SKM-1 (cell line): ENCODE results near the gene APRT.
"Not testable (repeated sequence)": the region's sequence is repeated elsewhere in the genome, so short reads cannot be mapped to it uniquely, and the experiment has no call there.

Experiments used
- DNase-seq: peaks from one replicate; lab custom pipeline; 2025; ENCODE audit not compliant: unreplicated experiment; lab: John Stamatoyannopoulos, UW

APRT gene

DNA sequence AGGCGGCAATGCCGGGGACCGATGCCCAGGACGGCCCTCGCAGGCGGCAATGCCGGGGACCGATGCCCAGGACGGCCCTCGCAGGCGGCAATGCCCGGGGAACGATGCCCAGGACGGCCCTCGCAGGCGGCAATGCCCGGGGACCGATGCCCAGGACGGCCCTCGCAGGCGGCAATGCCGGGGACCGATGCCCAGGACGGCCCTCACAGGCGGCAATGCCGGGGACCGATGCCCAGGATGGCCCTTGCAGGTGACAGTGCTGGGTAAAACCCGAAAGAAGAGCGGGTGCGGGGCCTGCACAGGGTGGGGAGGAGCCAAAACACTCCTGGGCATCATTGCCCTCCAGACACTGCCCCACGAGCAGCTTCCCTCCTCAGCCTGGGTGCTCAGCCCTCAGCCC, 11.9 kb upstream of the APRT start:
- DNase-seq = not testable (repeated sequence)

DNA sequence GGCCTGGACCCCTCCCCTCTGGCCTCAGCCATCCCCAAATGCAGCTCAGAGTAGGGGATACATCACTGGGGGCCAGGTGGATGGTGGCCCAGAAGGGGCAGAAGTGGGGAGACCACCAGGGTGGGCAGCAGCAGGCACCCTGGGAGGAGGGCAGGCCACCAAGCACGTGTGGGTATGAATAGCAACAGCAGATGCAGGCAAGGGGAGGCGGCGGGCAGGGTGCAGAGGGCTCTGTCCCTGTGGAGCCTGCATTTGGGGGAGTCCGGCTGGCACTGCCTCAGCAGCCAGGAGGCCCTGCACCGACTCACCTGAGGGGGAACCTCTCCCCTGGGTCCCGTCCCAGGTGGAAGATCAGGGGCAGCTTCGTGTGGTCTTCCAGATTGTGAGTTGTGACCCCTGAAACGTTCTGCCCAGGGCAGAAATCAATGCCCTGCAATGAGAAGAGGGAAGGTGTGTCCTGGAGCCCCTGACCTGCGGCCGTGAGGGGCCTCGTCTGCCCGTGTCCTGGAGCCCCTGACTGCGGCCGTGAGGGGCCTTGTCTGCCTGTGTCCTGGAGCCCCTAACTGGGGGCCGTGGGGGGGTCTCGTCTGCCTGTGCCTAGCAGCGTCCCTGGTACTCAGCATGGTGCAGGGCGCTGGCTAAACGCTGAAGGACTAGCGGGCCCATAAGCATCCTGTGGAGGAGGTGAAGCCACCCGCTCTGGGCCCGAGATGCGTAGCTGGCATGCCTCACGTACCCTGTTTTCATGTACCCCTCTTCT, 10.7 kb upstream of the APRT start:
- DNase-seq = no peak

DNA sequence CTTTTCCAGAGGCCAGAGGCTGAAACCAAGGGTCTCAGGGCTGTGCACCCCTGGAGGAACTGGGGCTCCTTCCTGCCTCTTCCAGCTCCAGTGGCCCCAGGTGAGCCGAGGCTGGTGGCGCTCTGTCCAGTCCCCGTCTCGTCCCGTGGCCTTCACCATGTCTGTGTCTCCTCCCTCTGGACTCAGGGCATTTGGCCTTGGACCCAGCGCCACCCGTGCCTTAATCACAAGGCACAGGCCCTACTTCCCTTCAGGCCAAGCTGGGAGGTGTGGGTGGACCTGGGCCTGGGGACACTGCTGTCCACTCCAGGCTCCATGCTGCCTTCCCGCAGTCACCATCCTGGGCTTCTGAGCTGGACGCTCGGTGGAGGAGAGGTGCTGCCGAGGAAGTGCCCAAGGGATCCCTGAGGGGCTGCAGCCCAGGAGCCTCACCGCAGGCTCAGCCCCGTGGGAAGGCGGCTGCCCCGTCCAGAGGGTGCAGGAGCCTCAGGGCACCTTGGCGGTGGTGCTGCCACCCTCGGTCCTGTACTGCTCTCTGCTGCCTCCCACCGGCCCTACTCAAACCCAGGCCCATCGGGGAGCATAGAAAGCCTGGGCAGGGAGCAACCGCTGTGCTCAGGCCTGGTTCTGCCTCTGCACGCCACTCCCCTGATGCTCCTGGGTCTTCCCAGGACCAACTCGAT, 9.6 kb upstream of the APRT start:
- DNase-seq = no peak

DNA sequence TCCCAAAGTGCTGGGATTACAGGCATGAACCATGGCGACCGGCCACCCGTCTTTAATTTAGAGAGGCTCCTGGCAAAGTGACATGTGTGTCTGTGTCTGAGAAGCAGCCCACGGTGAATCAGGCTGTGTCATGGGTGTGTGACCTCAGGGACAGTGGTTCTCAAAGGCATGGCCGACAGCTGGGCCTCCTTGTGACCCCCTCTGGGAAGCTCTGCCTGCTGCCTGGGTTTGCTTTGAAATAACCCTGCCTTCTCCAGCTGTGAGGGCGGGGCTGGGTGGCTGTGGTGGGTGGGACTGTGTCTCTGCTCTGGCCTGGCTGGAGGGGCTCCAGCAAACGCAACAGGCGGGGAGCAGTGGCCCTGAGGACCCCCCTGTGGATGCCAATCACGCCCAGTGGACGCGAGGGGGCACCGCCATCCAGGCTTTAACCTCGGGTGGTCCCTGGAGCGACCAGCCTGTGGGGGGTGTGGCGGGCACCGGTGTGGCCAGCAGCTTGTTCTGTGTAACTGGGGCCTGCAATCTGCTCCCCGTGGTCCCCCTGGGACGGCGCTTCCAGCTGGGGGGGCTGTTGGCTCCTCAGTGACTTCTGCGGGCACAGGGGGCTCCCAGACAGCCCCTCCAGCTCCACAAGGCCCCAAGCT, 8.8 kb upstream of the APRT start:
- DNase-seq = no peak

DNA sequence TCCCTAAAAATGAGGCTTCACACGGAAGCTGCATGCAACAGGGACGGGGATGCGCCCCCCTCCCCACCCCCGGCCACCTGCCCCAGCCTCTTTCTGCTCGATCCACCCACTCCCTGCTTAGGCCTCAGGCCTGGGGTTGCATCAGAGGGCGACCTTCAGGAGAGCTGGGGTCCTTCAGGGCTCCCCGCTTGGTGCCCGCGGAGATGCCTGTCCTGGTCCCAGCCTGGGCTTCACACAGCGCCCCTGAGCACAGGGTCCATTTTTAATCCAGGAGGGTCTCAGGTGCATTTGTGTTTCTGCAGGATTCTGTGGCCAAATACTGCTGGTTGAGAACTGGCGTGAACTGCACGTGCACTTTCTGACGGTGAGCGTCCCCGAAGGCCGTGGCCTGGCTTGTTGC, 7.4 kb upstream of the APRT start:
- DNase-seq = no peak

DNA sequence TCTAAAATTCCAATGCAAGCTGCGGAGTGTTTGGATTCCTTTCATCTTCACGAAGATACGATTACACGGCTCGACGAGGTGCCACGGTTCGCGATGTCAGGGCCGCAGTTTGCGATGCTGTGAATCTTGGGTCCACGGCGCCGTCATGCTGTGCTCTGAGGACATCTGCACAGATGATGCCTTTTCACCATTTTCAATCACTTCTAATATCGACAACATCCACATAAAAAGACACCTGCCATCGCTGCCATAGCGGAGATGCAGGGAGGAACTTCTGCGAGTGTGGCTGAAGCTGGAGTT, 6.8 kb upstream of the APRT start:
- no peak for DNase-seq

DNA sequence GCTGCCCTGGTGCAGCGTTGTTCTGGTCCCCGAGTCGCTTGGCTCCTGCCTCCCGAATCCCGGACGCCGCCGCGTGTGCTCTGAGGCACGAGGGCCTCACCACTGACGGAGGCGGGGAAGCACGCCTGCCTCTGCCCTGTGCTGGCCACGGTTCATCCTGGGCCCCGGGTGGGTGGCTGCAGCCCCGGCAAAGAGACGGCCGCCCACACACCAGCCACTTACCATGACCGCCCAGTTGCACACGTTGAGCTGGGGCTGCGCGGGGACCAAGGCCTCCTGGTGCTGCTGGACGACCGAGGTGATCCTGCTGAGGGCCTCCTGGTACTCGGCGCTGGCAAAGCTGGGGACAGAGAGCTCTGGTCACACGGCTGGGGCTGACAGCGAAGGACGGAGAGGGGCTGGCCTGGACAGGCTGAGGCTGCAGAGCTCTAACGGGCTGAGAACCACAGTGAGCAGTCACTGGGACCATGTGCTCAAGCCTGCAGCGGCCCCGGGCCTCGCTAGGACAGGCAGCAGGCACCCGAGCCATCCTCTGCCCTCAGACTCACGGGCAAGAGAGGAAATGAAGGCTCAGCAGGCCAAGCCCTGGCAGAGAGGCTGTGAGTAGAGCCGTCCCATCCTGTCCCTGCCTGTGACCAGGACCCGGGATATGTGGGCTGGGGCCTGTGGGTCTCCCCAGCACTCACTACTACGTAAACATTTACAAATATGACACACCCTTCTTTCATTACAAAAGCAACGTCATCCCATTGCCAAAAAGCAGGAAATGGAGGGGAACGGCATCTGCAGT, 6.3 kb upstream of the APRT start:
- no peak for DNase-seq

DNA sequence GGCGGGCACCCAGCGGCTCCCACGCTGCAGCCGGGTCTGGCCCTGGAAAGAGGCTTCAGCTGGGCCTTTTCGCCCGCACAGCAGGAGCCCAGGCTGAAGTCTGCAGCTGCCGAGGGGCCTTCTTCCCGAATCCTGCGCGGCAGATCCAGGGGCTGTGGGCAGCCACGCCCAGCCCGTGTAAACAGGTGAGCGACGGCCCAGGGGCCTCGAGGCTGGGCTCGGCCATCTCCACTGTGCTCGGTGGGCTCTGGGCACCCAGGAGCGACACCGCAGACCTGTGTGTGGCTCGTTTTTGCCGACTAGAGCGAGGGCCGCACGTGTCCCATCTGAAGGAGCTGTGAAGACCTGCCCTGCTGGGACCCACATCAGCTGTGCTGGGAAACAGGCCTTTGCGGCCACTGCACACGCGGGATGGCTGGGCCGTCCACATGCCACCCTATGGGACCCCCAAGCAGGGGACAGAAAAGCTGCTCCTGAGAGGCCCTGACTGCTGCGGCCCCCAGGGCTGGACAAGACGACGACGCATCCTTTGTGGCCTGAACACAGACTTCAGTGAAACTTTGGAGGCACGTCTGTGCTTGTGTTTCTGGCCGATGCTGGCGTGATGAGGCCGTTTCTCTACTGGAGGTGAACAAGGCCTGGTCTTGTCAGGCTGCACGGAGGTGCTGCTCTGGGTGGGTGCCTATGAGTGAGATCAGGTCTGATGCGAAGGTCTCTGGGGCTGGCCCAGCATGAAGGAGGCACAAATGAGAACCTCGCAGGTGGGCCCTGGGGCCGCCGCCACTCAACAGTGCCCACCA, 5.2 kb upstream of the APRT start:
- DNase-seq = no peak

DNA sequence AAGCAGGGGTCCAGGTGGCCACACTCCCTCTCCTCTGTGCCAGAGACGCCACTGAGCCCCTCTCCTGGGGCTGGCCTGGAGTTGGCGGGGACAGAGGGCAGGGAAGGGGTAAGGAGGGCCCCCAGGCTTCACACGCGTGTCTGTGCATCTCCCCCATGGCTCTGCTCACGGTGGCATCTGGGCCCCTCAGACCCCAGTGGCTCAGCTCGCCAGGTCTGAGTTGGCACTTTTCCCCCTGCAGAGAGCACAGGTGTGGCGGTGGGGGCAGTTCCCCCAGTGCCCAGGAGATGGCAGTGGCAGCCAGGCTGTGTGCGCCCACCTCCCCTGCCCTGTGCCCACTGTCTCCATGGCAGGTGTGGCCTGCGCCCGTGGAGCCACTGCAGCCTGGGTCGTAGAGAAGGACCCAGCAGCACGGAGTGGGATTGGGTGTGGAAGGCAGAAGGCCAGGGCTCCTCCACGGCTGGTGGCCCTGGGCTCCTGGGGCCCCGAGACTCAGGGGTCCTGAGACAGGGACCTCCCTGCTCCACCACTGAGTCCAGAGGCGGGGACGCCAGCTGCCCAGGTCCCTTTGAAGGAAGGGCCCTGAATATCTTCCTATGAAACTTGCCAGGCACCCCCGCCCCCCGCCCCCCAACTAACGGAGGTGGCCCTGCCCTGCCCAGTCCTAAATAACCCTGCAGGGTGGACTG, 4.3 kb upstream of the APRT start:
- DNase-seq = no peak

DNA sequence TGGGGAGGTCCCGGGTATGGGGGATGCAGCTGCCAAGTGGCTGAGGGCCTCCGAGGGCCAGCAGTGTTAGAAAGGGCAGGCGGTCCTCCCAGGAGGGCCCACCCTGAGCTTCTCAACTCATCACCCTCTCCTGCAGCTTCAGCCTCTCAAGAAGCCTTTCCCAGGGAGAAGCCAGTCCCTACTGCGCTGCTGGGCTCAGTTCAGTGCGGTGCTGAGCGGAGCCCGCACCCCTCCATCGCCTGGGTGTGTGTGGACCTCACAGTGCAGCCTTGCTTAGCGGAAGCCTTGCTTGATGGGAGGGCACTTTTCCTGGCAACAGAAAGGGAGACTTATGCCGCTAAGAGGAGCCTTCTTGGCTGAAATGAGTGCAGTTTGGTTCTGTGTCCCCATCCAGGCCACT, 3.5 kb upstream of the APRT start:
- DNase-seq = no peak

DNA sequence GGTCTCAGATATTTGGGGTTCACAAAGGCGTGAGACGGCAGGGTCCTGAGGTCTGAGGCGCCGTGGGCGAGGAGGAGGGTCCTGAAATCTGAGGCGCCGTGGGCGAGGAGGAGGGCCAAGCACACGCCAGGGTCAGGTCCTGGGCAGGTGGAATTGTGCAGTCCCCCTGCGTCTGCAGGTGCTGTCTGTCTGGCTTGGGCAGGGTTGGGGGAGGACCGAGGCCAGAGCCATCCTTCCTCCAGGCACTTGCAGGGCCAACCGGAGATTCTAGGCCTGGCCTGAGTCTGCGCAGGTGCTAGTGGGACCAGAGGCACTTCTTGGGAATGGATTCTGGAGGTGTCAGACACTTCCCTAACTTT, 2.4 kb upstream of the APRT start:
- DNase-seq = no peak

DNA sequence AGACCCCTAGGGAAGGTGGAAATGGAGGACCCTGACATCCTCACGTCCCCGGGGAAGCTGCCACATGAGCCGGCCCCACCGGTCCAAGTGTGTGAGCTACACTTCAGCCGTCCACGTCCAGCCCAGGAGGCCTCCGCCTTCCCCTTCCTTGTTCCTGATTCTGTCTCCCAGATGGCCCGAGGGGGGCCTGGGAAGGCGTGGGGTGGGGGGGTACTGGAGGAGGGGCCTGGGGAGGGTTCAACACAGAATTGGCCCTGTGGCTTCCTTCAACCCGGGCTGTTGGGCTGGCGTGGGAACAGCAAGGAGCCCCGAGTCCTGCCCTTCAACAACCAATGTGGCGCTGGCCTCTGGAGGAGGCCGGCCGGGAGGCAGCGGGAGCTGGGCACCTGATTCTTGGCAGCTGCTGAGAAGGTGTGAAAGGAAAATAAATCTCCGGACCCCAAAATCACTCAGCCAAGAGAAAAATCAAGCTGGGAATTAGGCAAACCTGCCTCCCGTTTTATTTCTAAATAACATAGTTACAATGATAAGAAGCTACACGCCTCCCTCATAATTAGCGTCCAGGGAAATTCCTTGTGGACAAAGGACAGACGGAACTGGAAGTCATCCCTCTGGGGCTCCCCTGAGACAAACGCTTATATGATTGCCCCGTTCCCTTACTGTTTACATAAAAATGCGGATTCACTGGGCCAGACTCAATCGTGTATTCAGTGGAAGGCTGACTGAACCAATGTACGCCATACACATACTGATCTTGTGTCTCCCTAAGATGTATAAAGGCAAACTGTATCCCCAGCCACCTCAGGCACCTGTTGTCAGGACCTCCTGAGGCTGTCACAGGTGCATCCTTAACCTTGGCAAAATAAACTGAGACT, 1.8 kb upstream of the APRT start:
- no peak for DNase-seq

DNA sequence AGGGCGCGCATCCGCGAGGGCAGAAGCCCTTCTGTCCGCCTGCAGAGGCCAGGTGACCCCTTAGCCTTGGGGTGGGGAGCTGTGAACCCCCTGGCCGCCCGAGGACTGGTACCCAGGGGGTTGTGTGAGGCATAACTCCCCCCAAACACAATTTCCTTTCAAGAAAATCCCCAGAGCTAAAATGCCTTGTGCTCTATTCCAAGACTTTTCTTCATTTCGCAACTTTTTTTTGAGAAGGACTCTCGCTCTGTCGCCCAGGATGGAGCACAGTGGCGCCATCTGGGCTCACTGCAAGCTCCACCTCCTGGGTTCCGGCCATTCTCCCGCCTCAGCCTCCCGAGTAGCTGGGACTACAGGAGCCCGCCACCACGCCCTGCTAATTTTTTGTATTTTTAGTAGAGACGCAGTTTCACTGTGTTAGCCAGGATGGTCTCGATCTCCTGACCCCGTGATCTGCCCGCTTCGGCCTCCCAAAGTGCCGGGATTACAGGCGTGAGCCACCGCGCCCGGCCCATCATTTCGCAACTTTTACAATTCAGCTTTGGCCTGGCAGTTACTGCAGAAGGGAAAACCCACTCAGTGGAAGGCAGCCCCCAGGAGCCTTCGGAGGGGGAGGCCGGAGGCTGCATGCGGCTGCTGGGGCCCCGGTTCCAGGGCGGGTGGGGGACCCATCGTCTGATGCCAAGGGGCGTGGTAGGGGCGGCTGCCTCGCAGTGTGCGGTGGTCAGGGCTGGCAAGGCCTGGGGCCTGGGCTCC, 963 bp upstream of the APRT start:
- DNase-seq = peak; percentile 56

DNA sequence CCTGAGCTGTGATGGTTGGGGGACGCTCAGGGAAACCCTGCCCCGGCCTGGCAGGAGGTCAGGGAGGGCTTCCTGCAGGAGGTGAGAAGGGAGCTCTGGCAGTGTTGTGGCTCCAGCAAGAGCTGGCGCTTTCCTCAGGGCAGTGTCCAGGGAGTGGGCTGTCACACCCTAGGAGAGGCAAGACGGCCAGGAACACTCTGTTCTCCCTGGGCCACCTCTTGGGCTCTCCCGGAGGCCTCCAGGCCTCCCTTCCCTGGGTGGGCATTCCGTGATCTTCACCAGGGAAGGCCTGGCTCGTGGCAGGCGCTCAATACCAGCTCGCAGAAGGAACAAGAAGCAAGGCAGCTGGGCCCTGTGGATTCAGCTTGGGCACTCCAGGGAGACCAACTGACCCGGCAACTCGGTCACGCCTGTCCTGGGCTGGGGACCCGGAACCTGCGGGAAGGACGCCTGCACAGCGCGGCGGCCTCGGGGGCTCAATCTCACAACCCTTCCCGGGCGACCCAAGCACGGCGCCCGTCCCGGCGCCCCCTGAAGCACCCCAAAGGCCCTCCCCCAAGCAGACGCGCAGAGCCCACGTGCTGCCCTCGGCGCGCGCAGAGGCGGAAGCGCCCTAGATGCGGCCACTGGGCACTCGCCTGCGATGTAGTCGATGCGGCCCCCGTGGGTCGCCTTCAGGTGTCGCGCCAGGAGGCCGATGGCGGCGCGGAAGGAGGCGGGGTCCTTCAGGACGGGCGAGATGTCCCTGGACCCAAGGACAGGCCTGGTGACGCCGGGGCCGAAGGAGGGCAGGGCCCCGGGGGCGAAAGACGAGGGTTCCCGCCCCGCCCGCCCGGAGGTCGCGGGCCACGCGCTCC, 588 bp downstream of the APRT start:
- DNase-seq = no peak

DNA sequence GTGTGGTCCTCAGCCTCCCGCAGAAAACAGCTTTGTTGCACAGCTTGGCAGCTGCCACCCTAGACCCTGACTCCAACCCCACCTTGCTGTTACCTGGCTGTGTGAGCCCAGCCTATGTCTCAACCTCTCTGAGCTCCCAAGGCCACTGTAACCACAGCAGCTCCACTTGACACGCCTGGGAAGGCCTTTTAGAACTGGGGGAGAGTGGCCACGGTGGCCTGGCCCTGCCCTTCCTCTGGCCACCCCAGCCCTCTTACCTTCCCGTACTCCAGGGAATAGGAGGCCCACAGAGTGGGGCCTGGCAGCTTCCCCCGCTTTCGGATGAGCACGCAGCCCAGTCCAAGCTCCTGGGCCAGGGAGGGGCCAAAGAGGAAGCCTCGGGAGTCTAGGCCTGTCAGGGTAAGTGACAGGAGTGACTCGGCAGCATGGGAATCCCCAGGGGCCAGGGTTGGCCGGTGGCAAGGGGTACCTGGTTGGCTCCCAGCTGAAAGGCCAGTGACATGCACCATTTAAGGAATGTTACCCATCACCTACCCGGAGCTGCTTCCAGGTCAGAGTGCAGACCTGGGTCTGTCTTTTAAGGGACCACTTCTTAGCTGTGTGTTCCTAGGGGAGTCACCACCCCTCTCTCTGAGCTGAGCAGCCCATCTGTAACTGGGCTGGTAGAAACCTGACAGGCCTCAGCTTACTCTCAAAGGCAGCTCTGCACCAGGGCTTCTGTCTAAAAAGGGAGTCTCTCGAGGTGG, 1.4 kb downstream of the APRT start:
- no peak for DNase-seq

DNA sequence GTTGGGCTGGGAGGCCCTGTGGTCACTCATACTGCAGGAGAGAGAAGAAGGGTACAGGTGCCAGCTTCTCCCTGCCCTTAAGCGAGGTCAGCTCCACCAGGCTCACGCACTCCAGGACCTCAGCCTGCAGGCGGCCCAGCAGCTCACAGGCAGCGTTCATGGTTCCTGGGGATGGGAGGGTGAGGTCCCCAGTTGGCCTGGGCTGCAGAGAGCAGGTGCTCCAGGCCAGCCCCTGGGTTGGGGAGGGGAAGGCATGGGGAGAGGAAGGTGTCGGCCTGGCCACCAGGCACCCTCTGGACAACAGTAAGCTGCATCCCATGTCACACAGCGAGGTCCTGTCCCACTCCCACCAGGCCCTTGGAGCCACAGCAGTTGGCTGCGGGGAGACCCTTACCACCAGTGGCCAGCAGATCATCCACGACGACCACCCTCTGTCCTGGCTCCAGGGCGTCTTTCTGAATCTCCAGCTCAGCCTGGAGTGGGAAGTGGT, 2.0 kb downstream of the APRT start:
- no peak for DNase-seq

DNA sequence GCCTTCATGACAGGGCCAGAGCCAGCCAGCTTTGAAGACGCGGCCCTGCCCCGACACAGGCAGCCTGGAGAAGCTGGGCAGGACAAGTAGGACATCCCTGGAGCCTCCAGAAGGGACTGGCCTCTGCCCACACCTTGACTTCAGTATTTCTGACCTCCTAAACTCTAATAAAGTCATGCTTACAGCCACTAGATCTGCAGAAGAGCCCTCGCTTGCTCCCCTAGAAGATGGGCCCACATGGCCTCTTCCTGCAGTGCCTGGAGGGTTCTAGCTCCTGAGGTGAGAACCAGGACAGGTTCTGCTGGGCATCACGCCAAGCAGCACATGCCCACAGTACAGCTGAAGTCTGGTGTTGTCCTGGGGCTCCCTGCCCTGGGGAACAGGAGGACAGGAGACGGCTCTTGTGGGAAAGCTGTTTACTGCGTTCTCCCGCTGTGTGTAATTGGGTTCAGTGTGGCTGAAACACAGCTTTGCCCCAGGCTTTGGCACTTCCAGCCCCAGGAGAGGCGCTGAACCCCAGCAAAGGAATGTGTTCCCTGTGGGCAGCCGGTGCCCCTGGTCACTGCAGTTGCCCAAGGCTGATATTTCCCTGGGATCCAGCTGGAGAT, 2.6 kb downstream of the APRT start:
- DNase-seq = no peak
